A549 (cell line): ENCODE results near the gene CELSR1.

ENCODE experiments used
- CTCF ChIP-seq: fragments of >200 bp; sonication (Bioruptor Twin); formaldehyde crosslinking; IDR thresholded peaks from 3 replicates; pipeline ENCODE4 v1.5.1; 2016
- HDAC2 ChIP-seq: fragments of 200-600 bp; sonication (generic); IDR thresholded peaks from 2 replicates; pipeline ENCODE4 v1.6.1; 2016
- MAFK ChIP-seq: fragments of 450-650 bp; IDR thresholded peaks from 2 replicates; pipeline ENCODE4 v1.6.1; 2014; ENCODE audit not compliant: partially characterized antibody
- POLR2A ChIP-seq: IDR thresholded peaks from 2 replicates; pipeline ENCODE4 v1.6.1; 2012; ENCODE audit warnings: mild to moderate bottlenecking, low read length
- SREBF2 ChIP-seq: fragments of 450-650 bp; IDR thresholded peaks from 2 replicates; pipeline ENCODE4 v1.6.1; 2014; ENCODE audit warnings: mild to moderate bottlenecking, moderate library complexity
- ZFP36 ChIP-seq: fragments of 450-650 bp; IDR thresholded peaks from 2 replicates; pipeline ENCODE4 v1.6.1; 2014; ENCODE audit warnings: borderline replicate concordance; ENCODE audit not compliant: partially characterized antibody
- TF ChIP-seq, protein P1 (sequence below): fragments of 200-600 bp; sonication (generic); IDR thresholded peaks from 2 replicates; pipeline ENCODE4 v1.6.1; 2016; ENCODE audit warnings: antibody characterized with exemption, mild to moderate bottlenecking, moderate library complexity
- TF ChIP-seq, protein P2 (sequence below): IDR thresholded peaks from 2 replicates; pipeline ENCODE4 v1.6.1; 2012

DNA sequence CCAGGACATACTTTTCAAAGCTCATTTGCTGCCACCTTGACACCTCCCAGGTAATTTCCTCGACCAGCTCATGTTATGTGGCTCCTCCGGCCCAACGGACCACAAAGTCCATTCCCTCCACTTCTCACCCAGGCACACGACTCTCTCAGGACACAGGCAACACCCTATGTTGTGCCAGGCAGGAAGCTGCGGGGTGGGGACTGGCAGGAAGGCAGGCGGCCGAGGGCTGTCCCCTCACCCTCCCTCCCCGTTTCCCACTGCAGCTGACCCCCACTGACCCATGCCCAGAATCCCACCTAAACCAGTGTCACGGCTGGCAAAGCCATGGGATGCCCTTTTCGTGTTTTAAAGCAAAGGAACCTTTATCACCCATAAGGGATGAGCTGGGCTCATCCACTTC lies 20.8 kb downstream of the CELSR1 start:
- TF ChIP-seq, protein P1, sequence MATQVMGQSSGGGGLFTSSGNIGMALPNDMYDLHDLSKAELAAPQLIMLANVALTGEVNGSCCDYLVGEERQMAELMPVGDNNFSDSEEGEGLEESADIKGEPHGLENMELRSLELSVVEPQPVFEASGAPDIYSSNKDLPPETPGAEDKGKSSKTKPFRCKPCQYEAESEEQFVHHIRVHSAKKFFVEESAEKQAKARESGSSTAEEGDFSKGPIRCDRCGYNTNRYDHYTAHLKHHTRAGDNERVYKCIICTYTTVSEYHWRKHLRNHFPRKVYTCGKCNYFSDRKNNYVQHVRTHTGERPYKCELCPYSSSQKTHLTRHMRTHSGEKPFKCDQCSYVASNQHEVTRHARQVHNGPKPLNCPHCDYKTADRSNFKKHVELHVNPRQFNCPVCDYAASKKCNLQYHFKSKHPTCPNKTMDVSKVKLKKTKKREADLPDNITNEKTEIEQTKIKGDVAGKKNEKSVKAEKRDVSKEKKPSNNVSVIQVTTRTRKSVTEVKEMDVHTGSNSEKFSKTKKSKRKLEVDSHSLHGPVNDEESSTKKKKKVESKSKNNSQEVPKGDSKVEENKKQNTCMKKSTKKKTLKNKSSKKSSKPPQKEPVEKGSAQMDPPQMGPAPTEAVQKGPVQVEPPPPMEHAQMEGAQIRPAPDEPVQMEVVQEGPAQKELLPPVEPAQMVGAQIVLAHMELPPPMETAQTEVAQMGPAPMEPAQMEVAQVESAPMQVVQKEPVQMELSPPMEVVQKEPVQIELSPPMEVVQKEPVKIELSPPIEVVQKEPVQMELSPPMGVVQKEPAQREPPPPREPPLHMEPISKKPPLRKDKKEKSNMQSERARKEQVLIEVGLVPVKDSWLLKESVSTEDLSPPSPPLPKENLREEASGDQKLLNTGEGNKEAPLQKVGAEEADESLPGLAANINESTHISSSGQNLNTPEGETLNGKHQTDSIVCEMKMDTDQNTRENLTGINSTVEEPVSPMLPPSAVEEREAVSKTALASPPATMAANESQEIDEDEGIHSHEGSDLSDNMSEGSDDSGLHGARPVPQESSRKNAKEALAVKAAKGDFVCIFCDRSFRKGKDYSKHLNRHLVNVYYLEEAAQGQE, result no peak
- TF ChIP-seq CTCF (no peak), SREBF2 (no peak), ZFP36 (no peak), POLR2A (no peak), MAFK (no peak), HDAC2 (no peak)
- TF ChIP-seq, protein P2, sequence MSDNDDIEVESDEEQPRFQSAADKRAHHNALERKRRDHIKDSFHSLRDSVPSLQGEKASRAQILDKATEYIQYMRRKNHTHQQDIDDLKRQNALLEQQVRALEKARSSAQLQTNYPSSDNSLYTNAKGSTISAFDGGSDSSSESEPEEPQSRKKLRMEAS, result no peak
